ENCODE data around the gene KIFAP3. TPM values are rescaled to one million over a fixed set of nuclear protein-coding genes. Genes with fewer than 3 reads are reported as not detected.

The KIFAP3 gene
- total and polyA plus RNA-seq, 2 of the 8 experiments (the other 6 are each of a cell fraction or from before 2014, with no cell fraction given): 1.3 to 3.2 TPM

DNA sequence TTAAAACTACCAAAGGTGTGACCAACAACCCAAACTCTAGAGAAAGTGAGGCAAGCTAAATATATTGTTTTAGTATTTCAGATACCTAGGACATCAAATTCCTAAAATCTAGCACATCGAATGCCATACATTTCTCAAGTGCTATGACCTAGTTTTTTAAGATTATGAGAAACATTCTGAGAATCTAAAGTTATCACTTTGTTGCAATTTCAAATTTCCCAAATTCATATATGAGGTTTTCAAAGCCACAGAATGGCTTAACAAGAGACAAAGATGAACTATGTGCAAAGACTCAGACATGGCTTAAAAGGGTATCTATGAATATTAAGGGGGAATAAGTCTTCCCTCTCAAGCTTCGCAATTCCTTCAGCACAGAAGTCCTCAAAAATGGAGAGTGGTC lies 187.6 kb downstream of the KIFAP3 start:
- 80% methylated on average over 2 of the region's 2 CpGs; no CpG with 5 or more reads in 1 of the 2 experiments for WGBS, 2 experiments (ENCODE audit: extremely low coverage in 1 of 2, insufficient coverage in 1 of 2, insufficient read length in 1 of 2, insufficient replicate concordance in 2 of 2, low coverage in 1 of 2, low lambda C conversion rate in 2 of 2, missing lambda C conversion rate in 1 of 2)
- Histone ChIP-seq H2AK5ac (ENCODE audit: low read depth, low read length) (no peak overlapping the region), H3K56ac (replicated peaks; ENCODE audit: insufficient read length, low read depth, low read length) (no peak overlapping the region), H3K79me2 (ENCODE audit: control insufficient read depth in 1 of 2, insufficient read depth in 2 of 2, low read length in 2 of 2) (peaks cover 0 to 18% of the 10 kb centered on the region in 2 experiments; a peak in 2 of 4 replicates), H3K79me1 (ENCODE audit: low read depth, low read length) (peaks cover 2% of the 10 kb centered on the region; the same call in 1 of the 2 replicates), H3K36me3 (ENCODE audit: control insufficient read depth in 2 of 4, insufficient read depth in 4 of 4, low read length in 3 of 4) (peaks cover 0 to 19% (median 8%) of the 10 kb centered on the region in 4 experiments; a peak in 4 of 8 replicates), H2BK120ac (replicated peaks; ENCODE audit: low read depth, low read length) (no peak overlapping the region), H4K20me1 (replicated peaks in 1 of 2; ENCODE audit: control insufficient read depth in 1 of 2, insufficient read depth in 2 of 2, low read length in 2 of 2) (peaks cover 0 to 7% of the 10 kb centered on the region in 2 experiments), H2BK12ac (ENCODE audit: low read depth, low read length) (no peak overlapping the region), H3K9me3 (ENCODE audit: insufficient read depth in 2 of 2, low read depth in 1 of 2, low read length in 1 of 2) (peaks cover 0 to 4% of the 10 kb centered on the region in 2 experiments; a peak in 1 of 4 replicates), H3K23ac (ENCODE audit: insufficient read length) (no peak overlapping the region), H3K14ac (ENCODE audit: insufficient read length) (no peak overlapping the region), H3K4me3 (ENCODE audit: extremely low read depth in 1 of 4, insufficient read depth in 2 of 4, low read depth in 3 of 4, low read length in 4 of 4) (no peak overlapping the region), H2BK20ac (ENCODE audit: low read length) (no peak overlapping the region), H4K8ac (ENCODE audit: extremely low read depth, insufficient read depth, low read length) (no peak overlapping the region), H3K9ac (replicated peaks in 1 of 4; ENCODE audit: extremely low read depth in 1 of 4, low read depth in 3 of 4, low read length in 3 of 4) (no peak overlapping the region), H2BK15ac (ENCODE audit: low read length) (no peak overlapping the region), H4K5ac (ENCODE audit: insufficient read length, low read depth, low read length) (no peak overlapping the region), H3K27me3 (replicated peaks in 1 of 4; ENCODE audit: control insufficient read depth in 3 of 4, extremely low read depth in 1 of 4, insufficient read depth in 3 of 4, low read length in 3 of 4) (no peaks in the 10 kb centered on the region), H3K4me1 (replicated peaks in 1 of 4; ENCODE audit: control insufficient read depth in 3 of 4, insufficient read depth in 4 of 4, low read length in 3 of 4) (peaks cover 0 to 10% (median 5%) of the 10 kb centered on the region in 4 experiments; a peak in 4 of 7 replicates), H4K91ac (replicated peaks; ENCODE audit: insufficient read length, low read length) (no peak overlapping the region), H3K4me2 (ENCODE audit: insufficient read depth in 1 of 2, low read depth in 2 of 2, low read length in 2 of 2) (no peak overlapping the region), H2BK5ac (ENCODE audit: low read depth, low read length) (no peak overlapping the region), H3K27ac (ENCODE audit: low read depth, low read length) (no peak overlapping the region), H3K23me2 (ENCODE audit: low read depth, low read length) (no peaks in the 10 kb centered on the region), H3K18ac (ENCODE audit: extremely low read depth, low read length) (no peak overlapping the region), H2AFZ (ENCODE audit: low read length) (no peak overlapping the region), H3K4ac (replicated peaks; ENCODE audit: insufficient read length, low read depth, low read length) (no peak overlapping the region)
- POLR2A ChIA-PET (ENCODE audit: partially characterized antibody): no interaction called here
- DNase-seq (ENCODE audit: low read depth in 1 of 2, low spot score in 2 of 2) (no peak), FAIRE-seq (no peak)
- CTCF ChIA-PET (ENCODE audit: partially characterized antibody): interaction anchor here (1.2 kb wide), 1 partner anchor 785 kb away, joined by 3 read pairs; no protein-coding TSS in a partner anchor
- TF ChIP-seq KDM5A (IDR thresholded peaks at IDR 0.05; ENCODE audit: low read length): no peak
- no peak for TF ChIP-seq BRCA1 (IDR thresholded peaks at IDR 0.05; ENCODE audit: low read depth, low read length)
- no peak for TF ChIP-seq TEAD4 (IDR thresholded peaks at IDR 0.05; ENCODE audit: low read depth, low read length)
- no peak for TF ChIP-seq EP300 (IDR thresholded peaks at IDR 0.05; ENCODE audit: borderline replicate concordance in 1 of 2, low read depth in 2 of 2, low read length in 2 of 2)
- TF ChIP-seq HDAC6 (IDR thresholded peaks at IDR 0.05; ENCODE audit: low read depth, low read length): no peak
- TF ChIP-seq SP4 (IDR thresholded peaks at IDR 0.05; ENCODE audit: low read length): no peak
- TF ChIP-seq CHD2 (IDR thresholded peaks at IDR 0.05; ENCODE audit: low read length): no peak
- no peak for TF ChIP-seq KDM1A (IDR thresholded peaks at IDR 0.05; ENCODE audit: borderline replicate concordance, low read length)
- TF ChIP-seq TAF7 (optimal IDR thresholded peaks at IDR 0.05; ENCODE audit: borderline replicate concordance, low read depth, low read length): no peak
- no peak for TF ChIP-seq POLR2A (IDR thresholded peaks at IDR 0.05; ENCODE audit: control extremely low read depth in 1 of 2, low read depth in 2 of 2, low read length in 2 of 2)
- no peak for TF ChIP-seq POLR2AphosphoS5 (IDR thresholded peaks at IDR 0.05; ENCODE audit: low read depth, low read length)
- no peak for TF ChIP-seq RFX5 (IDR thresholded peaks at IDR 0.05; ENCODE audit: borderline replicate concordance, low read depth, low read length)
- TF ChIP-seq SIN3A (conservative IDR thresholded peaks at IDR 0.05 in 1 of 2, IDR thresholded peaks at IDR 0.05 in 1 of 2; ENCODE audit: low read depth in 1 of 2, low read length in 2 of 2): no peak
- TF ChIP-seq CBX8 (IDR thresholded peaks at IDR 0.05; ENCODE audit: borderline replicate concordance, low read depth, low read length): no peak
- TF ChIP-seq JUN (IDR thresholded peaks at IDR 0.05; ENCODE audit: low read depth, low read length): no peak

All from H1 (cell line).